GM12864 (cell line): Measurements from ENCODE around the gene MLXIP.
"Not testable (repeated sequence)": the region's sequence is repeated elsewhere in the genome, so short reads cannot be mapped to it uniquely, and the experiment has no call there.

Experiments used
- DNase-seq: peaks from one replicate; pipeline ENCODE4 v3.0.0-alpha.2; 2011; ENCODE audit warnings: low read depth
- H3K4me3 ChIP-seq: 2 replicates; pipeline ENCODE4 v1.5.1; 2011; ENCODE audit warnings: mild to moderate bottlenecking, low read depth, low read length, control low read depth
- TF ChIP-seq, protein P1 (sequence below): IDR thresholded peaks from 2 replicates; pipeline ENCODE4 v1.5.1; 2011; ENCODE audit warnings: low read depth, mild to moderate bottlenecking, moderate library complexity, low read length, control low read depth, inconsistent platforms; ENCODE audit errors: missing control alignments

MLXIP gene

DNA sequence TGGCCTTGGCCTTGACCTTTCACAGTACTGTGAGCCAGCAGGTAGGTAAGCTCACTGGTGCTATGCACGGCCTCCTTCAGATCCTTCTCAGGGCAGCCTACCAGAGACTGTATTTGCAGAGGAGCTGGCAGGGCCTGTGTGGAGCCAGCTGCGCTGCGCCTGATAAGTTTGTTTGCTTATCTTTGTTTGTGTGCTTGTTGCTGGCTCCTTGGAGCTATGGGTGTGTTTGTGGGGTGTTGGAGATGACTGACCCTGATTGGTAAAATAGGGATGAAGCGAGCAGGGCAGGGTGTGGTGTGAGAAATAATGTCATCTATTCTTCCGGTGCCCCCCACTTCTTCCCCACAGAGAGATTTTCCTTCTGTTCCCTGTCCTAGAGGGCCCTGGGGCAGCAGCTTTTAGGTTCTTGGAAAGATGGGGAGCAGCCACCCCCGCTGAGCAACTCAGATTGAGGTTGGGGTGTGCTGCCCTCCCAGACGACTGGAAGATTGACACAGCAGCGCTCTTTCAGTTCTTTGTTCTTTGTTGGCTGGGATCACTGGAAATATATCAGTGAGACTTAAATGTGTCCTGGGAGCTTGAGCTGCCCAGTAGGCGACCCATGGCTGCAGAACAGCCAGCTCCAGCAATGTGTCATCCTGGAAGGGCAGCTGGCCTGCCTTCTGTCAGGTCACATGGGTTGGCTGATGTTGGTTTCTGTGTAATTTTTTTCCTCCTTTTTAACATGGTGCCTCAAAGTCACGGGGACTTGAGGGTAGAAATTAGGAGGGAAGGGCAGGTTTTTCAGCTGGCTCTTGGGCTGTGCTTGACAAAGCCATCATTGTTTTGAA lies 19.6 kb downstream of the MLXIP start:
- DNase-seq, result no peak
- H3K4me3 ChIP-seq, result no peak overlapping the region
- TF ChIP-seq, protein P1, sequence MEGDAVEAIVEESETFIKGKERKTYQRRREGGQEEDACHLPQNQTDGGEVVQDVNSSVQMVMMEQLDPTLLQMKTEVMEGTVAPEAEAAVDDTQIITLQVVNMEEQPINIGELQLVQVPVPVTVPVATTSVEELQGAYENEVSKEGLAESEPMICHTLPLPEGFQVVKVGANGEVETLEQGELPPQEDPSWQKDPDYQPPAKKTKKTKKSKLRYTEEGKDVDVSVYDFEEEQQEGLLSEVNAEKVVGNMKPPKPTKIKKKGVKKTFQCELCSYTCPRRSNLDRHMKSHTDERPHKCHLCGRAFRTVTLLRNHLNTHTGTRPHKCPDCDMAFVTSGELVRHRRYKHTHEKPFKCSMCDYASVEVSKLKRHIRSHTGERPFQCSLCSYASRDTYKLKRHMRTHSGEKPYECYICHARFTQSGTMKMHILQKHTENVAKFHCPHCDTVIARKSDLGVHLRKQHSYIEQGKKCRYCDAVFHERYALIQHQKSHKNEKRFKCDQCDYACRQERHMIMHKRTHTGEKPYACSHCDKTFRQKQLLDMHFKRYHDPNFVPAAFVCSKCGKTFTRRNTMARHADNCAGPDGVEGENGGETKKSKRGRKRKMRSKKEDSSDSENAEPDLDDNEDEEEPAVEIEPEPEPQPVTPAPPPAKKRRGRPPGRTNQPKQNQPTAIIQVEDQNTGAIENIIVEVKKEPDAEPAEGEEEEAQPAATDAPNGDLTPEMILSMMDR, result no peak

DNA sequence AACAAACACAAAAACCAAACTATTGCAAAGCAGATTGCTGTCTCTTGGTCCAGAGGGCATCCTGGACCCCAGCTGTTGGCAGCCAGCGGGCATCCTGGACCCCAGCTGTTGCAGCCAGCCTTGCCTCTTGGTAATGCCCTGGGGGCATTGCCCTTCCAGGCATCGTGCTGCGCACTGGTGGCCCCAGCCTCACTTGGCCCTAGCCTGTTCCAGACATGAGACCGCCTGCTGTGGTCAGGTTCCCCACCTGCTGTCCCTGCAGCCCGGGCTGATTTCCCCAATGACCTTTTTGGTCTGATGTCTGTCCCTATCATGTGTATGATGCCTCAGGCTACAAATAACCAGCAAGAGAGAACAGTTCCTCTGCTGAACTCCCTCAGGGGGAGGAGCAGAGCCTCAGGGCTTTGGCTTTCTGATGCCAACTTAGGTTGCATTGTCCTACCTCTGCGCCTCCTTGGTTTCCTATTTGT lies 20.8 kb downstream of the MLXIP start:
- H3K4me3 ChIP-seq, result no peak overlapping the region
- TF ChIP-seq, protein P1, result no peak
- no peak for DNase-seq

DNA sequence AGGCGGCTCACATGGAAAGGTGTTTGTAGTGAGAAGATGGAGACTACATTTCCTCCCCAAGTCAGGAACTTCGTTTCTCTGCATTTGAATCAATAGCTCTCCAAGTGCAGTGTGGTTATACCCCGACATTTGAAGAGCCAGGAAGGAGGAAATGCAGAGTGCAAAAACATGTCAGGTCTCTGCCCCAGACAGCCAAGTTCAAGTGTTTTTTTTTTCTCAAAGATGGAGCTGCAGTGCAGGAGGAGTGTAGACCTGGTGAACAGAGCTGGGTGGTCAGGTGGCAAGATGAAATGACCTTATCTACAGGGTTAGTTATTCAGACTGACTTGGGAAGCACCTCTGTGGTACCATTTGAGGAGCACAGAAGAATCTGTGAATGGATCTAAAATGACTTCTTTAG lies 21.3 kb downstream of the MLXIP start:
- TF ChIP-seq, protein P1, result no peak
- H3K4me3 ChIP-seq, result no peak overlapping the region
- DNase-seq, result no peak

DNA sequence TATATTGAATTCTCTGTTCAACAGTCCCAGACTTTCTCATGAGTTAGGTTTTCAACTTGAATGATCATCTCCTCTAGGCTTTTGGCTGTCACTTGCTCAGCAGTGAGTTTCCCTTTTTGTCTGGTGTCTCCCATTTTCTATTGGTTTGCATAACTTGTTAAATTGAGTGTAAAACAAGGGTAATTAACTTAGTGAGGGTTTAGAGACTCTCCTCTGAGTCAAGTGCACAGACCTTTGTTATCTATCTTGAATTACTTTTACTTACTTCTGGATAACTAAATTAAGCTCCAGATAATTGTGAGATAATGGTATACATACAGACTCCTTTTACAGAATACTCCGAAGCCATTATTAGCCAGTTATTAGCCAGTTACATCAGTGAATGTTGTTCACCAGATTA lies 22.0 kb downstream of the MLXIP start:
- DNase-seq, result no peak
- TF ChIP-seq, protein P1, result no peak
- no peak overlapping the region for H3K4me3 ChIP-seq

DNA sequence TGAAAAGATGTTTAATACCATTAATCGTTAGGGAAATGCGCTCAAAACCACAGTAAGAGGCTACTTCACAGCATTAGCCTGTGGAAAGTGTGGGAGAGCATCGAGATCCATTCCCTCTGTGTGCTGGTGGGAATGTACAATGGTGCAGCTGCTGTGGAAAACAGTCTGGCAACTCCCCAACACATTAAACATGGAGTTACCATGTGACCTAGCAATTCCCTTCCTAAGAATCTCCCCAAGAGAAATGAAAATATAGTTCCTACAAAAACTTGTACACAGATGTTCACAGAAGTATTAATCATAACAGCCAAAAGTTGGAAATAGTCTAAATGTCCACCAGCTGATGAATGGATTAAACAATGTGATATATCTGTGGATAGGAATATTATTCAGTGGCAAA lies 23.8 kb downstream of the MLXIP start:
- H3K4me3 ChIP-seq, result no peak overlapping the region
- TF ChIP-seq, protein P1, result no peak
- DNase-seq, result no peak

DNA sequence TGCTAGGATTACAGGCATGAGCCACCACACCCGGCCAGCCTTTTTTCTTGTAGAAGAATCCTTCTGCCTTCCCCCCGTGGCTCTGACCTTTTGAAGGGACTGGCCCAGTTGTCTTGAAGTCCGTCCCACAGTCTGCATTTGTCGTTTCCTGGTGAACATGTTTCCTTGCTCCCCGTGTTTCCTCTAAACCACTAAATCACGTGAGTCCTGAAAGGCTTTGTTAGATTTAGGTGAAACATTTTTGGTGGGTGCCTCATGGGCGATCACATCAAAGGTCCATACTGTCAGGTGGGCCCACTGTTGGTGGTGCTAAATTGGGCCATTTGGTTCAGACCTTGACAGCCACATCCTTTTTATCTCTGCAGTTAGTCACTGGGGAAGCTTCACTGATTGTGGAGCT lies 26.3 kb downstream of the MLXIP start:
- TF ChIP-seq, protein P1, result no peak
- DNase-seq, result no peak
- no peak overlapping the region for H3K4me3 ChIP-seq

DNA sequence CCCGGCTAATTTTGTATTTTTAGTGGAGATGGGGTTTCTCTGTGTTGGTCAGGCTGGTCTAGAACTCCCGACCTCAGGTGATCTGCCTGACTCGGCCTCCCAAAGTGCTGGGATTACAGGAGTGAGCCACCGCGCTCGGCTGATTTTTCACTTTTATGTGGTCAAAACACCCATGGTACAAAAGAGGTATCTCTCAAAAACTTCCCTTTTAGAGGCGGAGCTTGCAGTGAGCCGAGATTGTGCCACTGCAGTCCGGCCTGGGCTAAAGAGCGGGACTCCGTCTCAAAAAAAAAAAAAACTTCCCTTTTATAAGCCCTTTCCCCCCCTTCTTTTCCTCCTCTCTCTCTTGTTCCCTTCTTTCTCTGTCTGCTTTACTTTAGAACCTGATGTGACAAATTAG lies 26.9 kb downstream of the MLXIP start:
- H3K4me3 ChIP-seq, result not testable (repeated sequence)

More for the DNA sequence above, 26.9 kb downstream of the MLXIP start:
- not testable (repeated sequence) for DNase-seq
